ENCODE data around the gene ALK. TPM values are rescaled to one million over a fixed set of nuclear protein-coding genes. Genes with fewer than 3 reads are reported as not detected.

Gene ALK
- total RNA-seq, 2 donors from 2014 or later: 0.19 TPM; not detected in 1

DNA sequence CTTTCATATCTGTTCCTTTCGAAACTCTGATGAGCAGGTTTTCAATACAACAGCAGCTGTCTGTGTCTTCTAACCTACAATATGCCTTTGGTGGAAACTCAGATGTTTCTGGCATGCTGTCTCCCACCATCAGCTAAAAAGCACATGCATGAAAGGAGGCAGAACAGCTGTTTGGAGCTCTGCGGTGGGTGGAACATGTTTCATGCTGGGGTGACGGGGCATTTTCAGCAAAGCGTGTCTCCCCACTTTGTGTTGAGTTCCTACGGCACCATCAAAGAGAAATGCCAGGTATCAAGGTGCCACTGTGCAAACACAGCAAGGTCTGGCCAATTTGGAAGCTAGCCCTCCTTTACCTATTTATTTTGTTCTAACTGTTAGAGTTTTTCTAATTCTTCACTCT lies 516.1 kb downstream of the ALK start:
- Histone ChIP-seq H3K36me3 (no peaks in the 10 kb centered on the region), H3K27me3 (no peaks in the 10 kb centered on the region), H3K4me3 (no peak overlapping the region), H3K9ac (ENCODE audit: low read depth in 2 of 2, low read length in 2 of 2) (no peak overlapping the region), H3K9me3 (no peaks in the 10 kb centered on the region), H3K4me1 (no peaks in the 10 kb centered on the region), H3K27ac (no peak overlapping the region)
- DNase-seq: no peak
- TF ChIP-seq, protein P1, sequence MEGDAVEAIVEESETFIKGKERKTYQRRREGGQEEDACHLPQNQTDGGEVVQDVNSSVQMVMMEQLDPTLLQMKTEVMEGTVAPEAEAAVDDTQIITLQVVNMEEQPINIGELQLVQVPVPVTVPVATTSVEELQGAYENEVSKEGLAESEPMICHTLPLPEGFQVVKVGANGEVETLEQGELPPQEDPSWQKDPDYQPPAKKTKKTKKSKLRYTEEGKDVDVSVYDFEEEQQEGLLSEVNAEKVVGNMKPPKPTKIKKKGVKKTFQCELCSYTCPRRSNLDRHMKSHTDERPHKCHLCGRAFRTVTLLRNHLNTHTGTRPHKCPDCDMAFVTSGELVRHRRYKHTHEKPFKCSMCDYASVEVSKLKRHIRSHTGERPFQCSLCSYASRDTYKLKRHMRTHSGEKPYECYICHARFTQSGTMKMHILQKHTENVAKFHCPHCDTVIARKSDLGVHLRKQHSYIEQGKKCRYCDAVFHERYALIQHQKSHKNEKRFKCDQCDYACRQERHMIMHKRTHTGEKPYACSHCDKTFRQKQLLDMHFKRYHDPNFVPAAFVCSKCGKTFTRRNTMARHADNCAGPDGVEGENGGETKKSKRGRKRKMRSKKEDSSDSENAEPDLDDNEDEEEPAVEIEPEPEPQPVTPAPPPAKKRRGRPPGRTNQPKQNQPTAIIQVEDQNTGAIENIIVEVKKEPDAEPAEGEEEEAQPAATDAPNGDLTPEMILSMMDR (IDR thresholded peaks at IDR 0.05): no peak
- intact Hi-C loops (cut with DNase I): no loop called here

DNA sequence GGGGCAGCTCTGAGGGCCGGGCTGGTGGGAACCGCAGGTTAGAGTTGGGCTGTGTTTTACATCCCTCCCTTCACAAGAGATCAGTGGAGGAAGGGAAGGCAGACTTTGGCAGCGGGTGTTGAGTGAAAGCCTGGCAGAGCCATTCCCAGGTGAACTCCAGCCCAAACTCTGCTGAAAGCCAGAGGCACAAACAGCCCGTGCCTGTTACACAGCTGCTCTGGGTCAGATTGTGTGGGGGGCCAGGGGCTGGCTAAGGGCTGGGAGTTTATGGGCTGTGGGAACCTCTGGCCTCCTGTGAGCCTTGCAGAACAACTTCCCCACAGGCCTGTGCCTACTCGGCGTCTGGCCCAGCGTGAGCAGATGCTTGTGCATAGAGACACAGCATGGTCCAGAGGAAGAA lies 519.4 kb downstream of the ALK start:
- Histone ChIP-seq H3K27ac (no peak overlapping the region), H3K27me3 (no peaks in the 10 kb centered on the region), H3K36me3 (no peaks in the 10 kb centered on the region), H3K4me3 (no peak overlapping the region), H3K9ac (ENCODE audit: low read depth in 2 of 2, low read length in 2 of 2) (no peak overlapping the region), H3K9me3 (no peaks in the 10 kb centered on the region), H3K4me1 (no peaks in the 10 kb centered on the region)
- intact Hi-C loops (cut with DNase I): no loop called here
- DNase-seq: no peak
- TF ChIP-seq, protein P1 (IDR thresholded peaks at IDR 0.05): no peak

DNA sequence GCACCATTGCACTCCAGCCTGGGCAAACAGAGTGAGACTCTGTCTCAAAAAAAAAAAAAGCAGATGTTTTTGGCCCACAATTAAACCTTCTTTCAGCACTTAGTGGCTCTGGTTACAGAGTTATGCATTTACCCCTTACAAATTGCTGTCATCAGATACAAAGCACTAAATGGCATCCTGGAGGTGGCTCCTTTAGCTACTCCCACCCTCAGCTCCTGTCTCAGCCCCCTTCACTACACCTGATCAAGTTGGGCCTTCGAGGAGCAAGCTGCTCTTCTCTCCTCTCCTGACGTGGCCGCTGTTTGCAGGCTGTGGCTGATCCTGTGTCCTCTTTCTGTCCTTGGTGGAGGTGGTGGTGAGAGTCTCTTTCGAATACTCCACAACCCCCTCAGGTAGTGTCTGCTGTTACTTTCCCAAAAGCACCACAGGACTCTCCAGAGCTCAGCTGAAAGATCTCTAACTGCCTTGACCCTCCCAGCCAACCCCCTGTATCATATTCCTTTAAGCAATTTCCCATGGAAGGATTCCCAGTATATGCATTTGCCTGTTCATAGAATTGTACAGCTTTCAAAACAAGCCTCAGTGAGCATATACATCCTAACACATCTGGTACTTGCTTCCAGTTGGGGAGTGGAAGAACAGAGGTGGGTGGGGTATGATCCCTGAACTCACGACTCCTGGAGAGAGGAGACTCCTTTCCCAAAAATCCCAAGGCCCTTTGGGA lies 520.3 kb downstream of the ALK start:
- TF ChIP-seq, protein P1 (IDR thresholded peaks at IDR 0.05): no peak
- Histone ChIP-seq H3K9me3 (no peaks in the 10 kb centered on the region), H3K4me3 (no peak overlapping the region), H3K4me1 (no peaks in the 10 kb centered on the region), H3K36me3 (no peaks in the 10 kb centered on the region), H3K27me3 (no peaks in the 10 kb centered on the region), H3K9ac (ENCODE audit: low read depth in 2 of 2, low read length in 2 of 2) (no peak overlapping the region), H3K27ac (no peak overlapping the region)
- no peak for DNase-seq
- intact Hi-C loops (cut with DNase I): no loop called here

DNA sequence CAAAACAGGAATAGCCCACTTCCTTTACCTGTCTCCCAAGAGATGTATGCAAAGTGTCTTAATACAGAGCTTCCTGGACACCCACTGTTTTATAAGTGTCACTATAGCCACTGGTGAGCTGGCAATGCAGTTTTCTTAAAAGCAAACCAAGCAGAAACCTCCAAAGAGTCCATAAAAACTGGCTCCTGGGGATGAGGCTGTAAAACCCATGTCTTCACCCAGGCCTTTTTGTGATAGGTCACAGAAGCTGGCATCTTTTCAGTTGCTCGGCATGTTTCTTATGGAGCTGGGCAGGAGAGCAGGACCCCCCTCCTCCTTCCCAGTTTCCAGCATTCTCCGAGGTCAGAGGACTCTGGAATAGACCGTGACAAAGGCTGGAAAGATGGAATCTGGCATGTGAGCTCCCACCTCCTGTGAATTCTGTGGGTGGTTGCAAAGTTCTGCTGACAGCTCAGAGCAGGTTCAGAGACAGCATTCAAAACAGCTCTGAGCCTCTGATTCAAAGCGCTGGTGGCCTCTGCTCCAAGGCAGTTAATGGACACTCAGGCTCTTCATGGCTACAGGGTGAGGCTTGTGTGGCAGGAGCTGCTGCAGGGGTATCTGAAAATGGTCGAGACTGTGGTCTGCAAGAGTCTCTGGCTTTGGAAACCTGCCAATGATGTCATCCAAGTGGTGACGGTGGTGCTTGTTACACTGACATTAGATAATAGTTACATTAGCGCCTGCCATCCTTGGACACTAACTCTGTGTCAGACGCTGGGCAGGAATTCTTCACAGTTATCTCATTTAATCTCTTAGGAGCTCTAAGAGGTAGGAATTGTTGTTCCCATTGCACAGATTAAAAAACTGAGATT lies 522.8 kb downstream of the ALK start:
- Histone ChIP-seq H3K27ac (no peak overlapping the region), H3K27me3 (no peaks in the 10 kb centered on the region), H3K4me1 (no peaks in the 10 kb centered on the region), H3K4me3 (no peak overlapping the region), H3K9ac (ENCODE audit: low read depth in 2 of 2, low read length in 2 of 2) (no peak overlapping the region), H3K36me3 (no peaks in the 10 kb centered on the region), H3K9me3 (no peaks in the 10 kb centered on the region)
- intact Hi-C loops (cut with DNase I): no loop called here
- TF ChIP-seq, protein P1 (IDR thresholded peaks at IDR 0.05): no peak
- DNase-seq: no peak

DNA sequence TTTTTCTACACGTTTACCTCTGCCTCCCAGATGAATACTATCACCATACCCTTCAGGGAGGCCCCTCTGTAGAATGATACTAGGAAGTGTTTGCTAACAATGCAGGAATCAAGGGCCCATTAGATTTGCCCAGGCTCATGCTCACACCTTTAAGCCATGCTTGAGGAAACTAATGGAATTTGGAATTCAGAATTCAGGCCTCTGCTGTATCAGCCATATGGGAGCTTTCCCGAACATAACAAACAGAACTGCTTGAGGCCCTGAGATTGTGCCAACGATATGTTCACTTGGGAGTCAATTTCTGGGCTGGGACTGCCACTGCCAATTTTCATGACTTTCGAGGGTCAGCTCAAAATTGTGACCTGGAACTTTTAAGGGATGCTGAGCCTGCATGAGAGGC lies 523.7 kb downstream of the ALK start:
- no peaks in the 10 kb centered on the region for H3K9me3 ChIP-seq
- no peak for DNase-seq
- no peak overlapping the region for H3K9ac ChIP-seq (ENCODE audit: low read depth in 2 of 2, low read length in 2 of 2)
- no peak overlapping the region for H3K27ac ChIP-seq
- H3K36me3 ChIP-seq: no peaks in the 10 kb centered on the region
- intact Hi-C loops (cut with DNase I): no loop called here
- H3K4me1 ChIP-seq: no peaks in the 10 kb centered on the region
- H3K27me3 ChIP-seq: no peaks in the 10 kb centered on the region
- H3K4me3 ChIP-seq: no peak overlapping the region
- TF ChIP-seq, protein P1 (IDR thresholded peaks at IDR 0.05): no peak

Data from colonic mucosa (tissue), 4 donors.